Fibroblast of skin of right biceps (primary cell): Measurements from ENCODE around the gene TEX55.
"Not testable (repeated sequence)": the region's sequence is repeated elsewhere in the genome, so short reads cannot be mapped to it uniquely, and the experiment has no call there.

Source experiments
- DNase-seq: peaks from one replicate; pipeline ENCODE4 v3.0.0-alpha.2; 2013

The TEX55 gene

GRCh38 chr3:119161240-119161639 is 15.3 kb downstream of the TEX55 start:
- DNase-seq: no peak

- DNase-seq: not testable (repeated sequence)
These were observed 18.8 kb downstream of the TEX55 start for GRCh38 chr3:119164745-119165144.

- peak; percentile 36 for DNase-seq
These were observed 24.9 kb downstream of the TEX55 start for GRCh38 chr3:119170821-119171220.

- no peak for DNase-seq
These were observed 27.4 kb downstream of the TEX55 start, which contains the start of gene UPK1B for GRCh38 chr3:119173325-119173724. TSS of gene UPK1B (plus strand) at chr3:119173598. CDS start at chr3:119186742, 13,144 bp downstream.

GRCh38 chr3:119175872-119176756 is 30.1 kb downstream of the TEX55 start:
- DNase-seq: peak; percentile 26

- DNase-seq: no peak
These were observed 30.8 kb downstream of the TEX55 start for GRCh38 chr3:119176778-119177177.

GRCh38 chr3:119177321-119177720 is 31.4 kb downstream of the TEX55 start:
- no peak for DNase-seq

GRCh38 chr3:119181765-119182164 is 35.8 kb downstream of the TEX55 start:
- peak; percentile 36 for DNase-seq

- DNase-seq: no peak
These were observed 38.1 kb downstream of the TEX55 start for GRCh38 chr3:119184111-119184510.

- DNase-seq: peak; percentile 89
These were observed 39.0 kb downstream of the TEX55 start for GRCh38 chr3:119184796-119185570.

GRCh38 chr3:119187266-119187665 is 41.3 kb downstream of the TEX55 start:
- peak; percentile 22 for DNase-seq

- peak; percentile 13 for DNase-seq
These were observed 45.8 kb downstream of the TEX55 start for GRCh38 chr3:119191800-119192199.

GRCh38 chr3:119194237-119195150 is 48.5 kb downstream of the TEX55 start:
- peak; percentile 70 for DNase-seq

- DNase-seq: no peak
These were observed 49.1 kb downstream of the TEX55 start for GRCh38 chr3:119195151-119195476.

- peak; percentile 58 for DNase-seq
These were observed 49.9 kb downstream of the TEX55 start for GRCh38 chr3:119195911-119196310.
